Natural killer cell (primary cell): ENCODE measurements around the gene TRIM58. TPM values are rescaled to one million over a fixed set of nuclear protein-coding genes. Genes with fewer than 3 reads are reported as not detected.

Experiments used
- ATAC-seq, 3 donors: fragments of 150-1000 bp in 2 of 3; fragments of 200-7000 bp in 1 of 3; cut with Tn5 transposase; 1 replicate in 1 of 3; 2 replicates in 2 of 3; pipeline ENCODE4 v1.10.0; 2021; ENCODE audit warnings: mild to moderate bottlenecking in 2 of 3, moderate library complexity in 2 of 3
- DNase-seq, 2 donors: peaks; one replicate each; pipeline versions ENCODE4 v3.0.0 to v3.0.0-alpha.2; 2013 to 2021; ENCODE audit warnings: mixed read lengths in 1 of 2
- H3K27ac ChIP-seq: one replicate; pipeline ENCODE4 v1.5.1; 2013; ENCODE audit warnings: mild to moderate bottlenecking, low read length
- H3K27me3 ChIP-seq: one replicate; pipeline ENCODE4 v1.6.1; 2013; ENCODE audit warnings: low read length; ENCODE audit not compliant: control insufficient read depth, insufficient read depth
- H3K36me3 ChIP-seq: one replicate; pipeline ENCODE4 v1.6.1; 2013; ENCODE audit warnings: low read length; ENCODE audit not compliant: control insufficient read depth, insufficient read depth
- H3K4me1 ChIP-seq: one replicate; pipeline ENCODE4 v1.6.1; 2013; ENCODE audit warnings: low read length; ENCODE audit not compliant: control insufficient read depth, insufficient read depth
- H3K4me3 ChIP-seq: one replicate; pipeline ENCODE4 v1.5.1; 2013; ENCODE audit warnings: low read length
- H3K9me3 ChIP-seq: one replicate; pipeline ENCODE4 v1.6.1; 2013; ENCODE audit warnings: low read length; ENCODE audit not compliant: control insufficient read depth, insufficient read depth
- H3K27ac Mint-ChIP-seq, 2 donors: one replicate each; pipeline ENCODE4 v1.8.0; 2022; ENCODE audit warnings: mild to moderate bottlenecking in 2 of 2, mixed read lengths in 2 of 2, moderate library complexity in 1 of 2
- H3K27me3 Mint-ChIP-seq, 2 donors: one replicate each; pipeline ENCODE4 v1.8.0; 2022; ENCODE audit warnings: low read depth in 2 of 2, mixed read lengths in 2 of 2
- H3K36me3 Mint-ChIP-seq: one replicate; pipeline ENCODE4 v1.8.0; 2022; ENCODE audit warnings: mixed read lengths
- H3K4me1 Mint-ChIP-seq, 2 donors: one replicate each; pipeline ENCODE4 v1.8.0; 2022; ENCODE audit warnings: mixed read lengths in 2 of 2
- H3K4me3 Mint-ChIP-seq: one replicate; pipeline ENCODE4 v1.8.0; 2022; ENCODE audit warnings: mild to moderate bottlenecking, moderate library complexity, mixed read lengths
- H3K9me3 Mint-ChIP-seq, 2 donors: one replicate each; pipeline ENCODE4 v1.8.0; 2022; ENCODE audit warnings: mixed read lengths in 2 of 2
- WGBS: methylation state at CpG from one replicate; pipeline ENCODE4 v1.1.7; 2013; ENCODE audit warnings: missing lambda C conversion rate; ENCODE audit not compliant: insufficient coverage; 5-methylcytosine and 5-hydroxymethylcytosine counted together
- intact Hi-C: fragments of 100-400 bp; cut with micrococcal nuclease; formaldehyde crosslinking; loops from one replicate; pipeline ENCODE4 v1.14.2; 2022
- total RNA-seq, 4 donors: library from RNA; stranded (reverse); fragments of 120-200 nt in 1 of 4; gene quantifications; one replicate each; pipeline versions ENCODE4 v1.2.3 to v1.2.4, GENCODE V29; 2013 to 2022
- TF ChIP-seq, protein P1 (sequence below): fragments of 200-600 bp; IDR thresholded peaks from one replicate; pipeline ENCODE4 v1.8.0; 2022; ENCODE audit warnings: antibody characterized with exemption

The TRIM58 gene
- total RNA-seq, 3 donors from 2014 or later (not counting 1 experiment from before 2014, with no cell fraction given), result 0.50 to 3.9 (median 1.9) TPM

GRCh38 chr1:247924868-247925267 is 67.9 kb downstream of the TRIM58 start, which contains the start of gene OR2AJ1:
Gene OR2AJ1, plus strand, starts transcription at chr1:247924889. Its CDS starts 8,880 bp downstream, at chr1:247933769.
- no peak within 1 kb of the TSS for H3K27ac Mint-ChIP-seq
- H3K36me3 ChIP-seq, result no peaks in the 10 kb centered on the region
- no peak within 1 kb of the TSS for H3K4me3 Mint-ChIP-seq
- no peaks in the 10 kb centered on the region for H3K9me3 Mint-ChIP-seq
- no peaks in the 10 kb centered on the region for H3K27me3 ChIP-seq
- WGBS, result 96% methylated on average over 9 of the region's 9 CpGs
- DNase-seq (no peak), ATAC-seq (peak in 1 of 3 donors; percentile 21)
- intact Hi-C loops, result no loop called here
- H3K27me3 Mint-ChIP-seq, result no peaks in the 10 kb centered on the region
- no peaks in the 10 kb centered on the region for H3K4me1 ChIP-seq
- TF ChIP-seq, protein P1, sequence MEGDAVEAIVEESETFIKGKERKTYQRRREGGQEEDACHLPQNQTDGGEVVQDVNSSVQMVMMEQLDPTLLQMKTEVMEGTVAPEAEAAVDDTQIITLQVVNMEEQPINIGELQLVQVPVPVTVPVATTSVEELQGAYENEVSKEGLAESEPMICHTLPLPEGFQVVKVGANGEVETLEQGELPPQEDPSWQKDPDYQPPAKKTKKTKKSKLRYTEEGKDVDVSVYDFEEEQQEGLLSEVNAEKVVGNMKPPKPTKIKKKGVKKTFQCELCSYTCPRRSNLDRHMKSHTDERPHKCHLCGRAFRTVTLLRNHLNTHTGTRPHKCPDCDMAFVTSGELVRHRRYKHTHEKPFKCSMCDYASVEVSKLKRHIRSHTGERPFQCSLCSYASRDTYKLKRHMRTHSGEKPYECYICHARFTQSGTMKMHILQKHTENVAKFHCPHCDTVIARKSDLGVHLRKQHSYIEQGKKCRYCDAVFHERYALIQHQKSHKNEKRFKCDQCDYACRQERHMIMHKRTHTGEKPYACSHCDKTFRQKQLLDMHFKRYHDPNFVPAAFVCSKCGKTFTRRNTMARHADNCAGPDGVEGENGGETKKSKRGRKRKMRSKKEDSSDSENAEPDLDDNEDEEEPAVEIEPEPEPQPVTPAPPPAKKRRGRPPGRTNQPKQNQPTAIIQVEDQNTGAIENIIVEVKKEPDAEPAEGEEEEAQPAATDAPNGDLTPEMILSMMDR, result no peak
- H3K9me3 ChIP-seq, result no peaks in the 10 kb centered on the region
- no peak within 1 kb of the TSS for H3K4me3 ChIP-seq
- no peaks in the 10 kb centered on the region for H3K4me1 Mint-ChIP-seq
- no peaks in the 10 kb centered on the region for H3K36me3 Mint-ChIP-seq
- no peak within 1 kb of the TSS for H3K27ac ChIP-seq

Other genes starting within 250 kb of the TRIM58 start
- gene OR13G1, start 177.4 kb upstream of the TRIM58 start, total RNA-seq, result not detected
- gene OR6F1, start 140.5 kb upstream of the TRIM58 start, total RNA-seq, result not detected
- gene OR14K1, start 118.6 kb upstream of the TRIM58 start, total RNA-seq, result not detected
- gene OR14A2, start 109.0 kb upstream of the TRIM58 start, total RNA-seq, result not detected
- not detected for gene OR1C1, start 96.6 kb upstream of the TRIM58 start, total RNA-seq
- gene OR14A16, start 33.1 kb upstream of the TRIM58 start, total RNA-seq, result not detected
- not detected for gene OR11L1, start 15.3 kb upstream of the TRIM58 start, total RNA-seq
- gene OR2W3, start 38.4 kb downstream of the TRIM58 start, total RNA-seq, result 1 to 10 TPM in 1 of 3 donors, under 1 TPM in 2; 0.41 to 1.0 (median 0.65) TPM
- gene OR2T8, start 63.1 kb downstream of the TRIM58 start, total RNA-seq, result not detected
- not detected for gene OR2AJ1, start 67.7 kb downstream of the TRIM58 start, total RNA-seq
- 1 to 10 TPM in 1 of 3 donors, not detected in 2; 1.1 TPM for gene OR2L8, start 91.7 kb downstream of the TRIM58 start, total RNA-seq
- gene OR2AK2, start 108.0 kb downstream of the TRIM58 start, total RNA-seq, result under 1 TPM in 1 of 3 donors, not detected in 2; 0.88 TPM
- not detected for gene OR2L5, start 156.5 kb downstream of the TRIM58 start, total RNA-seq
- gene OR2L2, start 172.9 kb downstream of the TRIM58 start, total RNA-seq, result under 1 TPM in 2 of 3 donors, not detected in 1; 0.18 to 0.19 TPM
- not detected for gene OR2L3, start 189.6 kb downstream of the TRIM58 start, total RNA-seq
- gene OR2L13, start 238.0 kb downstream of the TRIM58 start, total RNA-seq, result under 1 TPM in 1 of 3 donors, not detected in 2; 0.20 TPM